HL-60 (cell line): Measurements from ENCODE around the gene SETMAR.

Experiments used
- DNase-seq, 2 experiments: peaks; one replicate each; pipeline ENCODE4 v3.0.0-alpha.2; 2010 to 2020; ENCODE audit warnings: low read depth in 1 of 2, low spot score in 1 of 2
- H3K27ac ChIP-seq: fragments of 250-450 bp; sonication (Bioruptor Pico); replicated peaks from 2 replicates; pipeline ENCODE4 v1.5.1; 2020; ENCODE audit warnings: mild to moderate bottlenecking, moderate library complexity
- H3K27me3 ChIP-seq: fragments of 250-450 bp; sonication (Bioruptor Pico); 2 replicates; pipeline ENCODE4 v1.5.1; 2021; ENCODE audit warnings: mild to moderate bottlenecking, moderate library complexity; ENCODE audit not compliant: insufficient read depth, poor library complexity, severe bottlenecking
- H3K4me3 ChIP-seq: replicated peaks from 2 replicates; pipeline ENCODE4 v1.5.1; 2011; ENCODE audit warnings: mild to moderate bottlenecking, control low read depth, low read length; ENCODE audit not compliant: insufficient read depth
- GABPA ChIP-seq: IDR thresholded peaks from 2 replicates; pipeline ENCODE4 v1.6.1; 2012; ENCODE audit warnings: low read depth
- POLR2AphosphoS5 ChIP-seq: IDR thresholded peaks from 2 replicates; pipeline ENCODE4 v1.6.1; 2012; ENCODE audit warnings: low read depth
- SPI1 ChIP-seq: IDR thresholded peaks from 2 replicates; pipeline ENCODE4 v1.6.1; 2012; ENCODE audit warnings: low read depth, mild to moderate bottlenecking, borderline replicate concordance
- TF ChIP-seq, protein P1 (sequence below): IDR thresholded peaks from one replicate; pipeline ENCODE4 v1.5.1; 2011; ENCODE audit warnings: low read length, control low read depth, inconsistent platforms; ENCODE audit not compliant: insufficient read depth
- TF ChIP-seq, protein P2 (sequence below): IDR thresholded peaks from 2 replicates; pipeline ENCODE4 v1.6.1; 2012; ENCODE audit warnings: low read depth; ENCODE audit not compliant: insufficient replicate concordance

SETMAR gene

DNA sequence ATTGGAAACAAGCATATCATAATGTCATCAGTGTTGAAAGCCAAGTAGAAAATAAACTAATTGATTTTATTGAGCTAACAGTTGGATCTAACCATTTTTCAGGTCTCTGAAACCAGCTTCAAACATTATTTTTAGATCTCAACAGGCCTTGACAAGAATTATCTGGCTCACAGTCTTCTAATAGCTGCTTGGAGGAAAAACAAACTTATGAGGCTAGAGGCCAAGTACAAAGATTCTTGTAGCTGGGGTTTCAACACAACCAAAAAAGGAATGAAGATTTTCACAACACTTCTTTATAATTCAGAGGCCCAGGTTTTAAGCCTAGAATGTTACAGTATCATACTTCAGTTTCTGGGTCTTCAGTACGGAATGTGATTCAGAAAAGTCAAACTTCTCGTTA is 3.7 kb downstream of the SETMAR start:
- TF ChIP-seq GABPA (no peak), SPI1 (no peak), POLR2AphosphoS5 (no peak)
- TF ChIP-seq, protein P1, sequence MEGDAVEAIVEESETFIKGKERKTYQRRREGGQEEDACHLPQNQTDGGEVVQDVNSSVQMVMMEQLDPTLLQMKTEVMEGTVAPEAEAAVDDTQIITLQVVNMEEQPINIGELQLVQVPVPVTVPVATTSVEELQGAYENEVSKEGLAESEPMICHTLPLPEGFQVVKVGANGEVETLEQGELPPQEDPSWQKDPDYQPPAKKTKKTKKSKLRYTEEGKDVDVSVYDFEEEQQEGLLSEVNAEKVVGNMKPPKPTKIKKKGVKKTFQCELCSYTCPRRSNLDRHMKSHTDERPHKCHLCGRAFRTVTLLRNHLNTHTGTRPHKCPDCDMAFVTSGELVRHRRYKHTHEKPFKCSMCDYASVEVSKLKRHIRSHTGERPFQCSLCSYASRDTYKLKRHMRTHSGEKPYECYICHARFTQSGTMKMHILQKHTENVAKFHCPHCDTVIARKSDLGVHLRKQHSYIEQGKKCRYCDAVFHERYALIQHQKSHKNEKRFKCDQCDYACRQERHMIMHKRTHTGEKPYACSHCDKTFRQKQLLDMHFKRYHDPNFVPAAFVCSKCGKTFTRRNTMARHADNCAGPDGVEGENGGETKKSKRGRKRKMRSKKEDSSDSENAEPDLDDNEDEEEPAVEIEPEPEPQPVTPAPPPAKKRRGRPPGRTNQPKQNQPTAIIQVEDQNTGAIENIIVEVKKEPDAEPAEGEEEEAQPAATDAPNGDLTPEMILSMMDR, result no peak
- TF ChIP-seq, protein P2, sequence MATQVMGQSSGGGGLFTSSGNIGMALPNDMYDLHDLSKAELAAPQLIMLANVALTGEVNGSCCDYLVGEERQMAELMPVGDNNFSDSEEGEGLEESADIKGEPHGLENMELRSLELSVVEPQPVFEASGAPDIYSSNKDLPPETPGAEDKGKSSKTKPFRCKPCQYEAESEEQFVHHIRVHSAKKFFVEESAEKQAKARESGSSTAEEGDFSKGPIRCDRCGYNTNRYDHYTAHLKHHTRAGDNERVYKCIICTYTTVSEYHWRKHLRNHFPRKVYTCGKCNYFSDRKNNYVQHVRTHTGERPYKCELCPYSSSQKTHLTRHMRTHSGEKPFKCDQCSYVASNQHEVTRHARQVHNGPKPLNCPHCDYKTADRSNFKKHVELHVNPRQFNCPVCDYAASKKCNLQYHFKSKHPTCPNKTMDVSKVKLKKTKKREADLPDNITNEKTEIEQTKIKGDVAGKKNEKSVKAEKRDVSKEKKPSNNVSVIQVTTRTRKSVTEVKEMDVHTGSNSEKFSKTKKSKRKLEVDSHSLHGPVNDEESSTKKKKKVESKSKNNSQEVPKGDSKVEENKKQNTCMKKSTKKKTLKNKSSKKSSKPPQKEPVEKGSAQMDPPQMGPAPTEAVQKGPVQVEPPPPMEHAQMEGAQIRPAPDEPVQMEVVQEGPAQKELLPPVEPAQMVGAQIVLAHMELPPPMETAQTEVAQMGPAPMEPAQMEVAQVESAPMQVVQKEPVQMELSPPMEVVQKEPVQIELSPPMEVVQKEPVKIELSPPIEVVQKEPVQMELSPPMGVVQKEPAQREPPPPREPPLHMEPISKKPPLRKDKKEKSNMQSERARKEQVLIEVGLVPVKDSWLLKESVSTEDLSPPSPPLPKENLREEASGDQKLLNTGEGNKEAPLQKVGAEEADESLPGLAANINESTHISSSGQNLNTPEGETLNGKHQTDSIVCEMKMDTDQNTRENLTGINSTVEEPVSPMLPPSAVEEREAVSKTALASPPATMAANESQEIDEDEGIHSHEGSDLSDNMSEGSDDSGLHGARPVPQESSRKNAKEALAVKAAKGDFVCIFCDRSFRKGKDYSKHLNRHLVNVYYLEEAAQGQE, result no peak
- H3K27me3 ChIP-seq, result no peaks in the 10 kb centered on the region
- H3K27ac ChIP-seq, result no peak overlapping the region
- H3K4me3 ChIP-seq, result no peak overlapping the region
- DNase-seq, result no peak

DNA sequence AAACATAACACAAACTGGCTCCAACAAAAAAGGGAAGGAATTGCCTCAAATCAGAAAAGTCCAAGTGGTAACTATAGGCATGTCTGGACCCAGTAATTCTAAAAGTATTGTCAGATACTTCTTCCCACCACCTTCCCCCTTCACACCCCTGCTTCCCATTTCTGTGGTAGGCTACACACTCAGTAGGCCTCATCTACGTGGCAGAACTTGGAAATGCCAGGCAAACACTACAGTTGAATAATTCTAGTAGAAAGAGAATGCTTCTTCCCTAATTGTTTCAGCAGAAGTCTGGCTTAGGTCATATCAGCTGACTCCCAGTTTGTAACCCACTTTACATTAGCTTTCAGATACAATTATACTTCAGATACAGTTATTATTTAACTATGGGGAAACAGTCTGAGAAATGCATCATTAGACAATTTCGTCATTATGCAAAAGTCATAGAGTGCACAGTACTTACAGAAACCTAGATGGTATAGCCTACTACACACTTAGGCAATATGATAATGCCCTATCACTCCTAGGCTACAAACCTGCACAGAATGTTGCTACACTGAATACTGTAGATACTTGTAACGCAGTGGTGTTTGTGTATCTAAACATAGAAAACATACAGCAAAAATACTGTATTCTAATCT is 6.4 kb downstream of the SETMAR start:
- no peak overlapping the region for H3K4me3 ChIP-seq
- no peaks in the 10 kb centered on the region for H3K27me3 ChIP-seq
- peak overlapping the region; percentile 8 for H3K27ac ChIP-seq
- peak; percentile 42 to 50 for DNase-seq
- TF ChIP-seq, protein P2, result no peak
- TF ChIP-seq, protein P1, result no peak
- no peak for TF ChIP-seq GABPA
- no peak for TF ChIP-seq SPI1
- TF ChIP-seq POLR2AphosphoS5, result no peak

DNA sequence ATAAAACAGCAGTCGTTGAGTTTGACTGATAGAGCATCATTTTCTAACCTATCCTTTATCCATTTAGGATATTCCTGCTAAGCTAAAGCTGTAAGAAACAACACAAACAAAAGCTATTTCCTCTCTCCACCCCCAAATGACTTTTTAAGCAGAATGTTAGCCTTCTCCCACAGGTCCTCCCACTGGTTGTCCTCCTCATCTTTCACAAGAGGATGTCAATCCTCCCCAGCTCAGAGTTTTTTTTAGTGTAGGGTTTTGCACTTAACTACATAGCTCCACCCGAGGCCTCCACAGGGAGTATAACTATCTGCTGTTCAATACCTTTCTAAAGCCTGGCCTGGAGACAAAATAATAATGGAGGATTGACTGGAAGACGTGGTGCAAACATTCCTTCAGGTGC is 7.8 kb downstream of the SETMAR start:
- H3K27ac ChIP-seq, result no peak overlapping the region
- TF ChIP-seq, protein P1, result no peak
- TF ChIP-seq POLR2AphosphoS5 (no peak), SPI1 (no peak), GABPA (no peak)
- TF ChIP-seq, protein P2, result no peak

More for the DNA sequence above, 7.8 kb downstream of the SETMAR start:
- DNase-seq, result no peak
- no peak overlapping the region for H3K4me3 ChIP-seq
- no peaks in the 10 kb centered on the region for H3K27me3 ChIP-seq
